ENCODE data around the gene COX19.
A peak's percentile ranks its signal among the peaks of the same experiment; 100 is the strongest.
"Not testable (repeated sequence)": the region's sequence is repeated elsewhere in the genome, so short reads cannot be mapped to it uniquely, and the experiment has no call there.

COX19 gene

GRCh38 chr7:934469-935163 lies 40.7 kb downstream of the COX19 start:
- H3K36me3 Mint-ChIP-seq: peaks cover 2% of the 10 kb centered on the region
- no peak overlapping the region for H3K27ac Mint-ChIP-seq
- peaks cover 2% of the 10 kb centered on the region for H3K9me3 Mint-ChIP-seq
- H3K4me1 Mint-ChIP-seq: peaks cover 4% of the 10 kb centered on the region
- no peaks in the 10 kb centered on the region for H3K27me3 Mint-ChIP-seq
- ATAC-seq (ENCODE audit: low read depth) (no peak), DNase-seq (ENCODE audit: low spot score in 2 of 2) (no peak)
- H3K4me3 Mint-ChIP-seq: no peak overlapping the region

GRCh38 chr7:932651-932975 lies 42.7 kb downstream of the COX19 start:
- Mint-ChIP-seq H3K27me3 (no peaks in the 10 kb centered on the region), H3K9me3 (peaks cover 2% of the 10 kb centered on the region), H3K36me3 (peaks cover 2% of the 10 kb centered on the region), H3K4me3 (no peak overlapping the region), H3K4me1 (peaks cover 11% of the 10 kb centered on the region), H3K27ac (no peak overlapping the region)
- ATAC-seq (ENCODE audit: low read depth): no peak
- DNase-seq (ENCODE audit: low spot score in 2 of 2): no peak

GRCh38 chr7:931871-932650 lies 43.3 kb downstream of the COX19 start:
- DNase-seq (ENCODE audit: low spot score in 2 of 2) (no peak), ATAC-seq (ENCODE audit: low read depth) (no peak)
- H3K4me1 Mint-ChIP-seq: peaks cover 11% of the 10 kb centered on the region
- H3K27me3 Mint-ChIP-seq: no peaks in the 10 kb centered on the region
- H3K4me3 Mint-ChIP-seq: no peak overlapping the region
- peaks cover 2% of the 10 kb centered on the region for H3K9me3 Mint-ChIP-seq
- H3K27ac Mint-ChIP-seq: no peak overlapping the region
- peaks cover 2% of the 10 kb centered on the region for H3K36me3 Mint-ChIP-seq

GRCh38 chr7:930975-931758 lies 44.2 kb downstream of the COX19 start:
- DNase-seq (ENCODE audit: low spot score in 2 of 2) (no peak), ATAC-seq (ENCODE audit: low read depth) (no peak)
- Mint-ChIP-seq H3K9me3 (peaks cover 2% of the 10 kb centered on the region), H3K4me3 (no peak overlapping the region), H3K4me1 (peaks cover 11% of the 10 kb centered on the region), H3K27me3 (no peaks in the 10 kb centered on the region), H3K27ac (no peak overlapping the region), H3K36me3 (peaks cover 2% of the 10 kb centered on the region)

GRCh38 chr7:929311-929711 lies 46.0 kb downstream of the COX19 start:
- Mint-ChIP-seq H3K27me3 (peaks cover 2% of the 10 kb centered on the region), H3K36me3 (peaks cover 2% of the 10 kb centered on the region), H3K27ac (peak overlapping the region; percentile 79), H3K4me1 (peaks cover 14% of the 10 kb centered on the region), H3K4me3 (peak overlapping the region; percentile 21), H3K9me3 (peaks cover 2% of the 10 kb centered on the region)
- ATAC-seq (ENCODE audit: low read depth): no peak
- no peak for DNase-seq (ENCODE audit: low spot score in 2 of 2)

- Mint-ChIP-seq H3K36me3 (no peaks in the 10 kb centered on the region), H3K27me3 (peaks cover 2% of the 10 kb centered on the region), H3K4me3 (no peak overlapping the region), H3K9me3 (peaks cover 2% of the 10 kb centered on the region), H3K4me1 (peaks cover 20% of the 10 kb centered on the region), H3K27ac (no peak overlapping the region)
- DNase-seq (ENCODE audit: low spot score in 2 of 2): no peak
- ATAC-seq (ENCODE audit: low read depth): no peak
Observed at GRCh38 chr7:927031-927671, 48.2 kb downstream of the COX19 start.

GRCh38 chr7:926061-927030 lies 49.0 kb downstream of the COX19 start:
- H3K4me1 Mint-ChIP-seq: peaks cover 23% of the 10 kb centered on the region
- H3K27me3 Mint-ChIP-seq: peaks cover 2% of the 10 kb centered on the region
- ATAC-seq (ENCODE audit: low read depth) (no peak), DNase-seq (ENCODE audit: low spot score in 2 of 2) (no peak)
- H3K27ac Mint-ChIP-seq: no peak overlapping the region
- peaks cover 2% of the 10 kb centered on the region for H3K9me3 Mint-ChIP-seq
- no peaks in the 10 kb centered on the region for H3K36me3 Mint-ChIP-seq
- H3K4me3 Mint-ChIP-seq: no peak overlapping the region

GRCh38 chr7:925601-926000 lies 49.7 kb downstream of the COX19 start:
- H3K36me3 Mint-ChIP-seq: no peaks in the 10 kb centered on the region
- H3K27ac Mint-ChIP-seq: no peak overlapping the region
- peaks cover 2% of the 10 kb centered on the region for H3K27me3 Mint-ChIP-seq
- DNase-seq (ENCODE audit: low spot score in 2 of 2) (no peak), ATAC-seq (ENCODE audit: low read depth) (no peak)
- peaks cover 29% of the 10 kb centered on the region for H3K4me1 Mint-ChIP-seq
- H3K4me3 Mint-ChIP-seq: no peak overlapping the region
- H3K9me3 Mint-ChIP-seq: peaks cover 2% of the 10 kb centered on the region

GRCh38 chr7:924541-925231 lies 50.7 kb downstream of the COX19 start:
- no peak for ATAC-seq (ENCODE audit: low read depth)
- Mint-ChIP-seq H3K36me3 (no peaks in the 10 kb centered on the region), H3K4me3 (peak overlapping the region; percentile 90), H3K9me3 (no peaks in the 10 kb centered on the region), H3K27me3 (peaks cover 2% of the 10 kb centered on the region), H3K4me1 (peaks cover 25% of the 10 kb centered on the region), H3K27ac (peak overlapping the region; percentile 81)
- no peak for DNase-seq (ENCODE audit: low spot score in 2 of 2)

GRCh38 chr7:924042-924441 lies 51.3 kb downstream of the COX19 start:
- H3K36me3 Mint-ChIP-seq; ATAC-seq (ENCODE audit: low read depth); DNase-seq (ENCODE audit: low spot score in 2 of 2); H3K9me3 Mint-ChIP-seq; H3K27me3 Mint-ChIP-seq; H3K4me3 Mint-ChIP-seq: not testable (repeated sequence)
- Mint-ChIP-seq H3K27ac (peak overlapping the region; percentile 81), H3K4me1 (peaks cover 28% of the 10 kb centered on the region)

- H3K36me3 Mint-ChIP-seq: peaks cover 3% of the 10 kb centered on the region
- DNase-seq (ENCODE audit: low spot score in 2 of 2): peak; percentile 64 to 70
- H3K4me3 Mint-ChIP-seq: peak overlapping the region; percentile 85
- ATAC-seq (ENCODE audit: low read depth): peak; percentile 91
- peaks cover 23% of the 10 kb centered on the region for H3K4me1 Mint-ChIP-seq
- peak overlapping the region; percentile 77 for H3K27ac Mint-ChIP-seq
- H3K9me3 Mint-ChIP-seq: no peaks in the 10 kb centered on the region
- peaks cover 5% of the 10 kb centered on the region for H3K27me3 Mint-ChIP-seq
Observed at GRCh38 chr7:923108-924041, 52.0 kb downstream of the COX19 start.
